Cortex of kidney (tissue), 1 donor: ENCODE results near the gene ECI1.

Source experiments
- DNase-seq: peaks from one replicate; lab custom pipeline; 2025; lab: John Stamatoyannopoulos, UW

ECI1 gene

DNA sequence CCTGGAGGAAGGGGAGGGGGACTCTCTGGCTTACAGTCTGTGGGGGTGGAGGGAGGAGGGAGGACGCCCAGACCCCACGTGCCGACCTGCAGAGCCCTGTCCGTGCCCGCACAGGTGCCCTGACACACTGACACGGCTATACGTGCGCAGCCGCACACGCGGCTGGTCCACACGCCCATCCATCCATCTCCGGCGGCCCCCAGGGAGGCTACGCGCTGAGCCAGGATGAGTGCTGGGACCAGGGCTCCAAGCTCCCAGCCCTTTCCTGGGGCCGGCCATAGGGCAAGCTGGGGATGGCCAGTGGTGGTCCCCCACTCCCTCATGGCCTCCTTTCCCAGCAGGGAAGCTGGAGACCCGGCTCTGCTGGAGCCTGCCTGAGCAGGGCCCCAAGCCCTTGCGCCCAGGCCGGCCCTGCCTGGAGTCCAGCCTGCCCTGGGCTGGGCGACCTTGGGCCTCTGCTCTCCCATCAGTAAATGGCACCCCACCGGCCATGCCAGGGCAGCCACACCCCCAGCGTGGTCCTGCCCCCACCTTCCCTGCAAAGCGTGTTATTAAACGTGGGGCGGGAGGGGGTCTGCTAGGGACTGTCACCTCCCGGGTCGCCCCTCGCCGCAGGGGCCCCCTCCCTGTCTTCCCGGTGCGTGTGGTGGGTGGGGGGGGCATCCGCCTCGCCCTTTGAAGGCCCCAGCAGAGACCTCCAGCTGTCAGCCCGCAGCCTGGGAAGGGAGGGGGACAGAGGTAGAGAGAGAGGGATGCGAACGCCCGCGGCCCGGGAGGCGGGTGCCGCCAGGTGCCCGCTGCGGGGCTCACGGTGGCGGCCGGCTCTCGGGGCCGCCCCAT is 55.8 kb downstream of the ECI1 start:
- no peak for DNase-seq

DNA sequence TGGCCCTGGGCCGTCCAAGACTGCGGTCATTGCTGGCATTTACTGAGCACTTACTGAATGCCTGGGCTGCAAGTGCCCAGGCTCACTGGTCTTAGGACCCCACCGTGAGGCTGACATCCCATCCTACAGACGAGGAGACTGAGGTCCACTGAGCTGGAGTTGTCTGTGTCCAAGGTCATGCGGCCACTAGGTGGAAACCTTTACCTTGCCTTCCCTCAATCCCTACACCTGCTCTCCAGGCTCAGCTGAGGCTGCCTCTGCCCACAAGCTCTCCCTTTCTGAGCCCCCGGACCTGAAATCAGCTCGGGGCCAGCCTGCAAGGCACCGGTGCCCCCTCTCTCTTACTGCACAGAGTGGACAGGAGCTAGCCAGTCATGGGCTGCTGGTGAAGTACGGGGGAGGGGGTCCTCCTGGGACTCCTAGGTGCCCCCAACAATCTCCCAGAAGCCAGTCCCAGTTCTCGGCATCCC is 56.5 kb downstream of the ECI1 start:
- DNase-seq: no peak

DNA sequence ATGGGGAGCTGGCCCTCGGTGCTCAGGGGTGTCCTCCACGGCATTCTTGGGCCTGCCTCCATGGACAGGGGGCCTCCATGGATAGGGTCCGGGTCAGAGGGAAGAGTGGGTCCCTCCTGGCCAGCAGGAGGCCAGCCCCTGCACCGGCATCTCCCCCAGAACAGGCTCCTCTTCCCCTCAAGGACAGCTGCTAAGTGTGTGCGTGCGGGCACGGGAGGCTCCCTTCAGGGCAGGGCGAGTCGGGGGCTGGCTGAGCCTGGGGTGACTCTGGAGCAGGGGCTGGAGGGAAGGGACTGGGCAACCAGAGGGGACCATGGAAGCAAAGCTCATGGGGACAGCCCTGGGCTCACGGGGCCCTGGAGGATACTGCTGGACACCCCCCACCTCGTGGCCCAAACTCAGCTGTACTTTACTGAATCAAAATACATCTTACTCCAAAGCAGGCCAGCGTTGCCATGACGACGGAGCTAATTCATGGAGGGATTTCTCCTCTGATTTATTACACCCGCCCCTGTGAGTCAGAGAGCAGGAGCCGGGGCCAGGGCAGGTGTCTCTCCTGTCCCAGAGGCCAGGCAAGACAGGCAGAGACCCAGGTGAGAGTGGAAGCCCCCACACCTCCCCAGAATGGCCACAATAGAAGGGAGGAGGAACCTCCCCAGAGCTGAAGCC is 57.1 kb downstream of the ECI1 start:
- DNase-seq: no peak

DNA sequence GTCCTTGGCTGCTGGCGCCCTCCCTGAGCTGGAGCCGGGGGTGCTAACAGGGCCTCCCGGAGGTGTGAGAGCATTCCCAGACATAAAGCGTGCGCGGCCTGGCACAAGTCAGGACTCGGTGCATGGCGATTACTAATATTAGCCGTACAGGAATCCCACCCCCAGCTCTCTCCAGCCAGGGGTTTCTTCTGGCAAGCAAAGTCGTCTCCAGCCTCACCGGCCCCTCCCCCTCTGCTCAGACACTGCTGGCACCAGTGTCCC is 60.0 kb downstream of the ECI1 start:
- DNase-seq: no peak

DNA sequence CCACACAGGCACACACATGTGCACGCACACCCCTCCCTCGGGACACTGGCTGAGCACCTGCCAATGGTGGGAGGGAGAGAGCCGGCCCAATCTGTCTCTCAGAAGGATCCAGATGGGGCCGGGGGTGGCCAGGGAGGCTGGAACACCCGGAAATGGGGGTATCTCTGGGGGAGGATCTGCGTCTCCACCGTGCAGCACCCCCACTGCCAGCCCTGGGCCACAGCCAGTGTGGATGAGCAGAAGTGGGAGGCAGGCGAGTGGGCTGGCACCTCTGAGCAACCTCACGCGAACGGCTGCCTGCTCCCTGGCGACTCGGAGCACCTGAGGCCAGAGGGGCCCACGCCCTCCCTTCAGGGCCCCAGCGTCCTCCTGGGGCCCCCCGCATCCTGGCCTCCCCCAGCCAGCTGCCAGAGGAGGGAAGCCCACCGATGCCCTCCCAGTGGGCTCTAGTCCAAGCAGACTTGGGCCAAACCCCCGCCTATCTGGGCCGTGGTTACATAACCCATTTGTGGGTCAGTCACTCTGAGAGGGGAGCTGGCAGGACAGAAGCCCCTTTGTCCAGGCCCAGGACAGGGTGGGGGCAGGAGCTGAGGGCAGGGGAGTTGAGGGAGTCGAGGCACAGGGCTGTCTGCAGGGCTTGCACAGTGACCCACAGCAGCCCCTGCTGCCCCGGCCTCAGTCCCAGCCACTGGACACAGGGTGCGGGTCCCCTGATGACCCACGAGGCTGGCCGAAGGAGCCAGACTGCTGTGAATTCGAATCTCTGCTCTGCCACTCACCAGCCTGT is 60.5 kb downstream of the ECI1 start:
- no peak for DNase-seq

DNA sequence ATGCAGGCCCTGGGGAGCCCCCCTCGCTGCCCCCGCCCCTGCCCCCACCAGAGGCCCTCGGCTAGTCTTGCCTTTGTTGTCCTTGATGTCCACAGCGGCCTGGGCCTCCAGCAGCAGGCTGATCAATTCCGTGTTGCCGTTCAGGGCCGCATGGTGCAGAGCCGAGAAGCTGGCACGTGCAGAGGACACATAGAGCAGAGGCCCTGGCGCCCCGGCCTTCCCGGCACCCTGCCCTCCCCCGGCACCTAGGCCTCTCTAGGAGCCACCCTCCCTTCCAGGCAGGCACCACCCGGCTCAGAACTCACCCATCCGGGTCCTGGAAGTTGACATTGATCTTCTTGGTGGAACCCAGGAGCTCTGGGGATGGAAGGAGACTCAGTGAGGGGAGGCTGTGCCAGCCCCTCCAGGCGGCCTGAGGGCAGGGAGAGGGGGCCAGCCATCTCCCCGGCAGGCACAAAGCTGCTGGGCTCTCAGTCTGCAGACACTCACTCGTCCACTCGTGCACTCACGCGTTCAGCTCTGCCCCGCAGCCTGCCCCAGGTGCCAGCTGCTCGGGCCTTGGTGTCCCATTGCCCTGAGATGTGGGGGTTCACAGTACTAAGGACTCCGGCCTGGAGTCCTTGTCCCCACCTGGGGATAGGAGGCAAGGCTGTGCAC is 61.3 kb downstream of the ECI1 start:
- no peak for DNase-seq
